Erythroblast (primary cell): ENCODE data around the gene SHANK2.

ENCODE experiments used
- GATA1 ChIP-seq: IDR thresholded peaks from 2 replicates; pipeline ENCODE4 v1.6.1; 2011; ENCODE audit warnings: low read depth, mild to moderate bottlenecking, control low read depth, low read length, moderate library complexity
- POLR2A ChIP-seq: IDR thresholded peaks from 2 replicates; pipeline ENCODE4 v1.6.1; 2011; ENCODE audit warnings: mild to moderate bottlenecking, low read length

- TF ChIP-seq POLR2A (no peak), GATA1 (no peak)
Observed at GRCh38 chr11:71213696-71214552, 38.5 kb downstream of the SHANK2 start.
